Fibroblast of pulmonary artery (primary cell): Measurements from ENCODE around the gene TRPT1.

Experiments used
- DNase-seq: peaks from one replicate; pipeline ENCODE4 v3.0.0-alpha.2; 2010; ENCODE audit warnings: low read depth
- H3K4me3 ChIP-seq: replicated peaks from 2 replicates; pipeline ENCODE4 v1.5.1; 2011; ENCODE audit warnings: low read depth, mild to moderate bottlenecking, control low read depth, low read length, moderate library complexity
- TF ChIP-seq, protein P1 (sequence below): IDR thresholded peaks from 2 replicates; pipeline ENCODE4 v1.5.1; 2011; ENCODE audit warnings: mild to moderate bottlenecking, control low read depth, low read length, inconsistent platforms; ENCODE audit errors: missing control alignments

TRPT1 gene

DNA sequence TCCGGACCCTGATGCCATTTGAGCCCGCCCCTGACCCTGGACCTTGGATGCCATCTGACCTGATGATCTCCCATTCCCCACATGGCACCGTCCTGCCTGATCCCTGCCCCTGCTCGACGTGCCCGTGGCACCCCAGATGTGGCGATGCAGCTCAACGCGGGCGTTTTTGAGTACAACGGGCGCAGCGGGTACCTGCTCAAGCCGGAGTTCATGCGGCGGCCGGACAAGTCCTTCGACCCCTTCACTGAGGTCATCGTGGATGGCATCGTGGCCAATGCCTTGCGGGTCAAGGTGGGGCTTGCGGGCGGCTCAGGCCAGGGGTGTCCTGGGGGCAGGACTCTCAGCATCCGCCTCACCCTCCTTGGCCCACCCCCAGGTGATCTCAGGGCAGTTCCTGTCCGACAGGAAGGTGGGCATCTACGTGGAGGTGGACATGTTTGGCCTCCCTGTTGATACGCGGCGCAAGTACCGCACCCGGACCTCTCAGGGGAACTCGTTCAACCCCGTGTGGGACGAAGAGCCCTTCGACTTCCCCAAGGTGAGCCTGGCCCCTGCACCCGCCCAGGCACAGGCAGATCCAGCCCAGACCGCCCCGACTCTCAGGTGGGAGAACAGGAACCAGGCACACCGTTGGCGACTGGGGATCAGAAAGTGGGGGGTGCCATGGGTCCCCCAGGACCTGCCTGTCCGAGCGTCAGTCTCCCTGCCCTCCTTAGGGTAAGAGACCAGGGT is 36.5 kb upstream of the TRPT1 start:
- TF ChIP-seq, protein P1, sequence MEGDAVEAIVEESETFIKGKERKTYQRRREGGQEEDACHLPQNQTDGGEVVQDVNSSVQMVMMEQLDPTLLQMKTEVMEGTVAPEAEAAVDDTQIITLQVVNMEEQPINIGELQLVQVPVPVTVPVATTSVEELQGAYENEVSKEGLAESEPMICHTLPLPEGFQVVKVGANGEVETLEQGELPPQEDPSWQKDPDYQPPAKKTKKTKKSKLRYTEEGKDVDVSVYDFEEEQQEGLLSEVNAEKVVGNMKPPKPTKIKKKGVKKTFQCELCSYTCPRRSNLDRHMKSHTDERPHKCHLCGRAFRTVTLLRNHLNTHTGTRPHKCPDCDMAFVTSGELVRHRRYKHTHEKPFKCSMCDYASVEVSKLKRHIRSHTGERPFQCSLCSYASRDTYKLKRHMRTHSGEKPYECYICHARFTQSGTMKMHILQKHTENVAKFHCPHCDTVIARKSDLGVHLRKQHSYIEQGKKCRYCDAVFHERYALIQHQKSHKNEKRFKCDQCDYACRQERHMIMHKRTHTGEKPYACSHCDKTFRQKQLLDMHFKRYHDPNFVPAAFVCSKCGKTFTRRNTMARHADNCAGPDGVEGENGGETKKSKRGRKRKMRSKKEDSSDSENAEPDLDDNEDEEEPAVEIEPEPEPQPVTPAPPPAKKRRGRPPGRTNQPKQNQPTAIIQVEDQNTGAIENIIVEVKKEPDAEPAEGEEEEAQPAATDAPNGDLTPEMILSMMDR = no peak
- H3K4me3 ChIP-seq = no peak overlapping the region
- DNase-seq = no peak

DNA sequence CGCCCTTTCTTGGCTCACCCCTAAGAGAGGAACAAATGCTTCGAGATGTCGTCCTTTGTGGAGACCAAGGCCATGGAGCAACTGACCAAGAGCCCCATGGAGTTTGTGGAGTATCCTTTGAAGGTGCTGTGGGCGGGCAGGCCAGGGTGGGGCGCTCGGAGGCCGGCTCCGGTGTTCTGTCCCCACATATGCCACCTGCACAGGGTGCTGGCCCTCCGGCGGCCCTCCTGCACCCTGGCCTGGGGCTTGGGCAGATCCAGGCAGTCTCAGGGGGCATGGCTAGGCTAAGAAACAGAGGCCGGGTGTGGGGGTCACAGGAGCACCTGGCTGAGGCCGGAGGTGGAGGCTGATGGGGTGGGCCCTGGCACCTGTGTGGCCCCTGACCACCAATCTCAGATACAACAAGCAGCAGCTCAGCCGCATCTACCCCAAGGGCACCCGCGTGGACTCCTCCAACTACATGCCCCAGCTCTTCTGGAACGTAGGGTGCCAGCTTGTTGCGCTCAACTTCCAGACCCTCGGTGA is 35.6 kb upstream of the TRPT1 start:
- TF ChIP-seq, protein P1 = no peak
- no peak for DNase-seq
- no peak overlapping the region for H3K4me3 ChIP-seq

DNA sequence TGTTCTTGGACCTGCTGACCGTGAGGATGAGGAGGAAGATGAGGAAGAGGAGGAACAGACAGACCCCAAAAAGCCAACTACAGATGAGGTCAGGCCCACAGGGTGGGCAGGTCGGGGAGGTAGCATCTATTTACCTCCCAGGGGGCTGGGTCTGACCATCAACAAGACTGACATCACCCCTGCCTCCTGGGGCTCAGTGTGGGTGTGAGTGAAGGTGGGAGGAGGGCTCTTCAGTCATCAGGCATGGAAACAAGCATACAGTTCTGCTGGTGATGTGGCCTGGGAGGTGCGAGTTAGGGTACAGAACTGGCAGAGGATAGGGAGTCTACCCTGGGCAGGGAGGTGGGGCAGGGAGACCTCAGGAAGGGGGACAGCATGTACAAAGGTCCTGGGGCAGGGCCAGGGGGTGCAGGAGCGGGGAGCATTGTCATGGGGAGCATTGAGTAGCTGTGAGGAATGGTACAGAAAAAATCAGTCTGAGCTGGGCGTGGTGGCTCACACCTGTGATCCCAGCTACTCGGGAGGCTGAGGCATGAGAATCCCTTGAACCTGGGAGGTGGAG is 34.2 kb upstream of the TRPT1 start:
- DNase-seq = no peak
- no peak overlapping the region for H3K4me3 ChIP-seq
- TF ChIP-seq, protein P1 = no peak

DNA sequence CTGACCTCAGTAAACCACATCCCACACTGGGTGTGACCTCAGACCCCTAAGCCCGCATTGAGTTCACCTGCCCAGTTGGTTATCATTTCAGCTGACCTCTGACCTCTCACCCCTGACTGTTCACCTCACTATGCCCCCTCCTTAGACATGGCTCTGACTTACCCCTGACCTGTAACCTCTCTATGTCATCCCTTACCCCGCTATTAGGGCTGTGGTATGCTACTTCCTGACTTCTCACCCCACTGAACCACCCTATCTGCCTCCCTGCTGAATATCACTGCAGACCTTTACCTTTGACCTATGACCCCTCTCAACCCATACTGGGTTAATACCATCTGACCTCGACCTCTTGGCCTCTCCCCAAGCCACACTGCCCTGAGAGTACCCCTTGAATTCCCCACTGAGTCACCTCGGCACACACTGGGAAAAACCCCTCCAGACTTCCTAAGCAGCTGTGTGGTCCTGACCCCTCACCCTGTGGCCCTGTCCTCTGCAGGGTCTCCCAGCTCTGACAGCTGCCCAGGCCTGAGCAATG is 33.6 kb upstream of the TRPT1 start:
- DNase-seq = no peak
- TF ChIP-seq, protein P1 = no peak
- H3K4me3 ChIP-seq = no peak overlapping the region

DNA sequence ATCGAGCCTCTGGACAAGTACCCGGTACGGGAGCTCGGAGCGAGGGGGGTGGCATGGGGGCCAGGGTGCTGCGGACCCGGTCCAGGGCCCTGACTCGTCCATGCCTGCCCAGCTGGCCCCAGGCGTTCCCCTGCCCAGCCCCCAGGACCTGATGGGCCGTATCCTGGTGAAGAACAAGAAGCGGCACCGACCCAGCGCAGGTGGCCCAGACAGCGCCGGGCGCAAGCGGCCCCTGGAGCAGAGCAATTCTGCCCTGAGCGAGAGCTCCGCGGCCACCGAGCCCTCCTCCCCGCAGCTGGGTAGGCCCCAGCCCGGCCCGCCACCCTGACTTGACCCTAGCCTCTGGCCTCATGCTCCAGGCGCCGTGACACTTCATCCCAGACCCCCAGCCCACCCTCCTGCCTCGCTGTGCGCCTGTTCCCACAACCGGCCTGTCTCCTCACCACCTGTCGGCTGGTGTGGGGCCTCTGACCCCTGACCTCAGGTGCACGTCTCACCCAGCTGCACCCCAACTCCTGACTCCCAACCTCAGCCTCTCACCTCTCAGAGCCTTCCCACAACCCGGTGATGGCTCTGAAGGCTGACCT is 33.1 kb upstream of the TRPT1 start:
- no peak overlapping the region for H3K4me3 ChIP-seq
- no peak for DNase-seq
- TF ChIP-seq, protein P1 = no peak

DNA sequence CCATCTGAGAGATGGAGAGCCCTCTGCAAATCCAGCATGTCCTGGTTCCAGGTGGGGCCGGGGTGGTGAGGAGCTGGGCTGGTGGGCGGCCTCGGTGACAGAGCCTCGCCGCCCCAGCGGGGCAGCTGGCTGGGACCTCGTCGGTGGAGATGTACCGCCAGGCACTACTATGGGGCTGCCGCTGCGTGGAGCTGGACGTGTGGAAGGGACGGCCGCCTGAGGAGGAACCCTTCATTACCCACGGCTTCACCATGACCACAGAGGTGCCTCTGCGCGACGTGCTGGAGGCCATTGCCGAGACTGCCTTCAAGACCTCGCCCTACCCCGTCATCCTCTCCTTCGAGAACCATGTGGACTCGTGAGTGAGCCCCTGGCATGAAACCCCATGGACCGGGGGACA is 32.4 kb upstream of the TRPT1 start:
- TF ChIP-seq, protein P1 = no peak
- DNase-seq = no peak
- no peak overlapping the region for H3K4me3 ChIP-seq
